Skeletal muscle cell (primary cell): ENCODE measurements around the gene AKR1A1.
"Not testable (repeated sequence)": the region's sequence is repeated elsewhere in the genome, so short reads cannot be mapped to it uniquely, and the experiment has no call there.

Experiments used
- DNase-seq: peaks from one replicate; pipeline ENCODE4 v3.0.0-alpha.2; 2010; ENCODE audit warnings: low read depth
- H3K4me3 ChIP-seq: 2 replicates; pipeline ENCODE4 v1.5.1; 2011; ENCODE audit warnings: low read depth, mild to moderate bottlenecking, control low read depth, low read length, moderate library complexity

AKR1A1 gene

DNA sequence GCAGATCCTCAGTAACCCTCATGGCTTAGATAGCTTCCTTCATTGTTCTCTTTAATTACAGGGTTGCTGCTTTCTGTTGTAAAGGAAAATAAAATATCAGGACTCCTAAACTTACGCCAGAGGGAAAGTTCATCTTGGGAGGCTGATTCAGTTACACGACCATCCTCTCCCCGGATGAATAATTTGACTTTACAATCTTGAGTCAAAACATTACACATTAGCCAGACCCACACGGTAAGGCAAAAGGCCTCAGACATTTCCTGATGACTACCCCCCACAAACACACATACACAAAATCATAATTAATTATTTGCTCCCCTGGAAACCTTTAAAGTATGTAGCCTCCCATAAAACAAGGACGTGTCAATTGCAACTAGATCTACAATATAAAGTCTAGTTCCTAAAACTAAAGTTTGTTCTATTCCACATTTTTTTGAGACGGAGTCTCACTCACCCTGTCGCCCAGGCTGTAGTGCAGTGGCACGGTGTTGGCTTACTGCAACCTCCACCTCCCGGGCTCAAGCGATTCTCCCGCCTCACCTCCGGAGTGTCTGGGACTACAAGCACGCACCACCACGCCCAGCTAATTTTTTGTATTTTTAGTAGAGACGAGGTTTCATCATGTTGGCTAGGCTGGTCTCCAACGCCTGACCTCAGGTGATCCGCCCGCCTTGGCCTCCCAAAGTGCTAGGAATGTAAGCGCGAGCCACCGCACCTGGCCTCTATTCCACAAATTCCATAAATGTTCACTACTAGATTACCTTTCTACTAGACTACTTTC, 28.1 kb upstream of the AKR1A1 start:
- DNase-seq = no peak
- H3K4me3 ChIP-seq = peak overlapping the region; percentile 97

DNA sequence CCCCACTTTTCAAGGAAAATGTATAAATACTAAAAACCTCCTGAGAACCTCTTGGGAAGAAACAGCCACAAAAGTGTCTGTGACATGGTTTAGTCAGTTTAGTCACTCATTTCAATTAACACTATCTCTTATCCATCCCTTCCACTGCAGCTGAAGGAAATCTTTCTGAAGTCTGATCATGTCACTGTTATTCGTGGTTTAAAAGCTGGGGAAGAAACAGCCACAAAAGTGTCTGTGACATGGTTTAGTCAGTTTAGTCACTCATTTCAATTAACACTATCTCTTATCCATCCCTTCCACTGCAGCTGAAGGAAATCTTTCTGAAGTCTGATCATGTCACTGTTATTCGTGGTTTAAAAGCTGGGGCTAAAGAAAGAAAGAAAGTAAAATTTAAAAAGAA, 27.1 kb upstream of the AKR1A1 start:
- H3K4me3 ChIP-seq, DNase-seq: not testable (repeated sequence)

DNA sequence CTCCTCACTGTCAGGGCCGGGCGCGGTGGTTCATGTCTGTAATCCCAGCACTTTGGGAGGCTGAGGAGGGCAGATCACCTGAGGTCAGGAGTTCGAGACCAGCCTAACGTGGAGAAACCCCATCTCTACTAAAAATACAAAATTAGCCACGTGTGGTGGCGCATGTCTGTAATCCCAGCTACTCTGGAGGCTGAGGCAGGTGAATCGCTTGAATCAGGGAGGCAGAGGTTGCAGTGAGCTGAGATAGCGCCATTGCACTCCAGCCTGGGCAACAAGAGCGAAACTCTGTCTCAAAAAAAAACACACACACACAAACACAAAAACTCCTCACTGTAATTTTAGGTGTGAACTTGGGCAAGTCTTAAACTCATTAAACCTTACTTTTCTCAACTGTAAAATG, 26.7 kb upstream of the AKR1A1 start:
- H3K4me3 ChIP-seq, DNase-seq: not testable (repeated sequence)

- DNase-seq = no peak
- no peak overlapping the region for H3K4me3 ChIP-seq
Observed at GRCh38 chr1:45526135-45526644, 24.4 kb upstream of the AKR1A1 start.

- no peak overlapping the region for H3K4me3 ChIP-seq
- DNase-seq = no peak
Observed at GRCh38 chr1:45530632-45531135, 19.9 kb upstream of the AKR1A1 start.

DNA sequence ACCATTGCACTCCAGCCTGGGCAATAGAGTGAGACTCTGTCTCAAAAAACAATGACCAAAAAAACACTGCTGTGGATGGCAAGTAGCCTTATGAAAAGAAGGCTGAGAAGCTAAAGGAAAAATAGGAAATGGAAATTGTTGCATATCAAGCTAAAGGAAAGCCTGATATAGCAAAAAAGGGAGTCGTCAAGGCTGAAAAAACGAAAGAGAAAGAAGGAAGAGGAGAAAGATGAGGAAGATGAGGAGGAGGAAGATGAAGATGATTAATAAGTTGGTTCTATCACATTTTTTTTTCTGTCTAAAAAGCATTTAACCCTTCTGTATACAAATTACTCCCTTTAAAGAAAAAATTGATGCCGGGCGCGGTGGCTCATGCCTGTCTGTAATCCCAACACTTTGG, 18.8 kb upstream of the AKR1A1 start:
- H3K4me3 ChIP-seq = no peak overlapping the region
- DNase-seq = no peak

DNA sequence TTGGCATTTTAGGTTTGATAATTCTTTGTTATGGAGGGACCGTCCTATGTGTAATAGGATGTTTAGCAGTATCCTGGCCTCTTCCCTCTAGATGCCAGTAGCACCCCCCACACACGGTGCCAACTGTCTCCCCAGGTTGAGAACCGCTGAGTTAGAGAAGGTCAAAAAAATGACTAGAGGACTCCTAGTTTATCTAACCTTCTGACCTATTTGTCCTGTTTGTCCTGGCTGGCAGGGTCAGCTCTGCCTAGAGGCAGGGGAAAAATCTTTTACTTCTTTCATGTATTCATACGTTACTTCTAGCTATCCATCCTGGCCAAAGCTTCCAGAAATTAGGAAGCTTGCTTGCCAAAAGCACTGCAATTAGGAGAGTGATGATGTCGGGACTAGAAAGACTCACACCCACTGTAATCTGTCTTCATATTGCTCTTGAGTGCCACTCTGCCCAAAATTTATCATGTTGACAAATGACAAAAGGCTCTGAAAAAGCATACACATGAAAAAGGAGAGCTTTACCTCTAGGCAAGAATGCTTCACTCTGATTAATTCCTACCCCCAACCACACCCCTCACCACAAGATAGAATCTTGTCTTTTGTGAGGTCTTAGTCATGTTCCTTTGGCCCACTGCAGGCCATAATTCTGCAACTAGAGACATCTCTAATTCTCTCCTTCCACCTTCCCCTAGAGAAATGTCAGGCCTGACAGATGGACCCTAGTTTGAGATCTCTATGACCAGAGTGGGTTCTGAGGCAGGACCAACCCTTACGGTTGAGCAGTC, 14.4 kb upstream of the AKR1A1 start:
- no peak overlapping the region for H3K4me3 ChIP-seq
- no peak for DNase-seq

GRCh38 chr1:45536886-45537285, 13.7 kb upstream of the AKR1A1 start:
- no peak for DNase-seq
- no peak overlapping the region for H3K4me3 ChIP-seq

DNA sequence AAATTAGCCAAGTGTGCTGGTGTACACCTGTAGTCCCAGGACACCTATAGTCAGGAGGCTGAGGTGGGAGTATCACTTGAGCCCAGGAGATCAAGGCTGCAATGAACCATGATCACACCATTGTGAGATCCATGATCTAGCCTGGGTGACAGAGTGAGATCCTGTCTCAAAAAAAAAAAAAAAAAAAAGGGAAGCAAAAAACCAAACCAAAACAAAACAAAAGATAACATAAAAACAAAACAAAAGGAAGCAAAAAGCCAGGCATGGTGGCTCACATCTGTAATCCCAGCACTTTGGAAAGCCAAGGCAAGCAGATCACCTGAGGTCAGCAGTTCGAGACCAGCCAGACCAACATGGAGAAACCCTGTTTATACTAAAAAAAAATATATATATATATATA, 9.4 kb upstream of the AKR1A1 start:
- no peak for DNase-seq
- no peak overlapping the region for H3K4me3 ChIP-seq

DNA sequence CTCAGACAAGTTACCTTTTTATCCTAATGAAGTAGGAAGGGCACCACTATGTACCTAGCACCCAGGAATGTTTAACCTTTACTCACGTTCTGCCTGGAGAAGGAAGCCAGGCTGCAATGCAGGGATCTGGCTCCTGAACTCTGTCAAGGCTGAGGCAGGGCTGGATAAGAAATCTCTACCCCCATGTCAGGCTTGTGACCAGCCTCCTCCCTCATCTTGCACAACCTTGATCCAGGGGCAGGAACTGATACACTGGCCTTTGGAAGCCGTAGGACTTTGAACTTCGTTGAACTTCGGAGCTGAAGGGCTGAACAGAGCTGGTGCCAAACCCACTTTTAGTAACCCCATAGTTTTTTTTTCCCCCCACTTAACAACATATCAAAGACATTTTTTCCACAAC, 8.0 kb upstream of the AKR1A1 start:
- no peak overlapping the region for H3K4me3 ChIP-seq
- DNase-seq = no peak

DNA sequence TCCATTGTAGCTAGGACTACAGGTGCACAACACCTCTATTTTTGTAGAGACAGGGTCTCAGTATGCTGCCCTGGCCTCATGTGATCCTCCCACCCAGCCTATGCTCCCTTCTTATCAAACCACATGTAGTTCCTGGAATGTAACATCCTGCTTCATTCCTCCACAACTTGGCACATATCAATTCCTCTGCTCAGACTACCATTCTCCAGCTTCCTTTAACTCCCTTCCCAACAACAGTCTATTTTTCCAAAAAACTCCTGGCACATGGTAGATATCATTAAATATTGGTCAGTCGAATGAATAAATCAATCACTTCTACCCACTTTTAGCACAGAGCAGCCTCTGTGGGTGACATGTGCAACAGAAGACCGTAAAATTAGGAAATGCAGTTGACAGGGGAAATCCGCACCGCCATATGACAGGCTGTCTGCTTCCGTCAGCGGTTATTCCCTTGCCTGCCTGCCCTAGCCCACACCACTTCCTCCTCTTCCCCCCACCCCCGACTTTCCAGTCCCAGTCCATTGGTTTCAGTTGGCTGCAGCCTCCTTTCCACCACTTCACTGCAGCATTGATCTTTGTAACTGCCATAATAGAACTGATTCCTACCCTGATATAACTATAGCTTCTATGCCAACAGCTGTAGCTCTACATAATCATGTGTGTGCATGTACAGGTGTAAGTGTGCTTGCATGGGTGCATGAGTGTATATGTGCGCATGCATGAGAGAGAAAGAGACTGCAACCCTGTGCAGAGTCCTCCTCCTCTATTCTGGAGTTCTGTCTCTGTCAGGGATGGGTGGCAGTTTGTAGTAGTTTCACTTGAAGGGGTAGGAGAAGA, 6.8 kb upstream of the AKR1A1 start:
- no peak for DNase-seq
- H3K4me3 ChIP-seq = no peak overlapping the region

DNA sequence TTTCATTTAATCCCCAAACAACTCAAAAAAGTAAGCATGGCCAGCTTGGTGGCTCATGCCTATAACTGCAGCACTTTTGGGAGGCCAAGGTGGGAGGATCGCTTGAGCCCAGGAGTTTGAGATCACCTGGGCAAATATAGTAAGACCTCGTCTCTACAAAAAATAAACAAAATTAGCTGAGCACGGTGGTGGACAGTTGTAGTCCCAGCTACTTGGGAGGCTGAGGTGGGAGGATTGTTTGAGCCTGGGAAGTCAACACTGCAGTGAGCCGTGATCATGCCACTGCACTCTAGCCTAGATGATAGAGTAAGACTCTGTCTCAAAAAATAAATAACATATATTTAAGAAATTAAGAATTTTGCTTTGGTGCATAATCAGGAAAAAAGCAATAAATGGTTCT, 6.1 kb upstream of the AKR1A1 start:
- no peak overlapping the region for H3K4me3 ChIP-seq
- DNase-seq = no peak

DNA sequence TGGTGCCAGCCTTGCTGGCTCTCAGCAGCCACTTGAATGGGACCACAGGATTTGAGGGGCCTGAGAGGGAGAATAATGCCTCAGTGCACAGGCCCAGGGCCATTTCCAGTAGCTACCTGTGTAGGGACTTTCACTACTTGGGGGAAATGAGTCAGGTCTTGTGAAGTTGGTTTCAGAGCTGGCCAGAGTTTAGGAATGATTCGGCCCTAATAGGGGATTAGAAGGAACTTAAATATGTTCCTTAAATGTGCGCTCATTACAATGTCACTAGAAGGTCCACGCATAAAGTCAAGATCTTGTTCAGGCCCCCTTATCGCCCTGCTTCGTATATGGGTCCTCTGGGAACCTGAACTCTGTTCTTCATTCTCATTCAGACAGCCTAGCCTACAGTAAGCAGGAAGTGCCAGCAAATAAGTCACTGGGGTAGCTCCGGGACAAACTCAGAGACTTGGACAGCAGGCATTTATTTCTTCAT, 5.6 kb upstream of the AKR1A1 start:
- DNase-seq = no peak
- H3K4me3 ChIP-seq = no peak overlapping the region

DNA sequence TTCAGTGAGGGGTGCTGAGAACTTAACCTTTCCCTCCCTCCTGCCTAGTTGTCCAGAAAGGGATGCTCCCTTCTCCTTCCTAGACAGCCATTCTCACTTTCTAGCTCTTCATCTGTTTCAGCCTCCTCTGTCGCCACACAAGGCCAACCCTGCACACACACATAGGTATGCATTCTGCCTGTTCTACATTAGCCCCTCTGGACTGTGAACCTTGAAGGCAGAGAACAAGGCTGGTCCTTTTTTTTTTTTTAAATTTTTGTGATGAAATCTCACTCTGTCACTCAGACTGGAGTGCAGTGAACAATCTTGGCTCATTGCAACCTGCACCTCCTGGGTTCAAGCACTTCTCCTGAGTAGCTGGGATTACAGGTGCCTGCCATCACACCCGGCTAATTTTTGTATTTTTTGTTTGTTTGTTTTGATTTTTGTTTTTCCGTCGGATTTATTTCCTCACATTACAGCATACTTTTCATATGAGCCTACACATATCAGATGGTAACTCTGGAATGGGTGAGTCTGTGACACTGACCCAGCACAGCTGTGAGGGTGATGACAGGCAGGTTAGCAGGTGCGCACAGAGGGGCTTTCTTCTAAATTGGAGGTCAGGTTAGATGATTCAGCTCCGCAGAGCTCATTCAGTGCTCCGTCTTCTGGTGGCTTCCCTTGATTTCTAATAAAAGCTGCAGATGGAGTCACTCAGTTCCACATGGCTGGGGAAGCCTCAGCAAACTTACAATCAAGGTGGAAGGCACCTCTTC, 4.9 kb upstream of the AKR1A1 start:
- DNase-seq = no peak
- no peak overlapping the region for H3K4me3 ChIP-seq

- peak overlapping the region; percentile 74 for H3K4me3 ChIP-seq
- no peak for DNase-seq
Observed at GRCh38 chr1:45551684-45552083, 1.1 kb downstream of the AKR1A1 start.

- DNase-seq = no peak
- H3K4me3 ChIP-seq = no peak overlapping the region
Observed at GRCh38 chr1:45552331-45552730, 1.7 kb downstream of the AKR1A1 start.

GRCh38 chr1:45554198-45554597, 3.6 kb downstream of the AKR1A1 start:
- no peak overlapping the region for H3K4me3 ChIP-seq
- no peak for DNase-seq

DNA sequence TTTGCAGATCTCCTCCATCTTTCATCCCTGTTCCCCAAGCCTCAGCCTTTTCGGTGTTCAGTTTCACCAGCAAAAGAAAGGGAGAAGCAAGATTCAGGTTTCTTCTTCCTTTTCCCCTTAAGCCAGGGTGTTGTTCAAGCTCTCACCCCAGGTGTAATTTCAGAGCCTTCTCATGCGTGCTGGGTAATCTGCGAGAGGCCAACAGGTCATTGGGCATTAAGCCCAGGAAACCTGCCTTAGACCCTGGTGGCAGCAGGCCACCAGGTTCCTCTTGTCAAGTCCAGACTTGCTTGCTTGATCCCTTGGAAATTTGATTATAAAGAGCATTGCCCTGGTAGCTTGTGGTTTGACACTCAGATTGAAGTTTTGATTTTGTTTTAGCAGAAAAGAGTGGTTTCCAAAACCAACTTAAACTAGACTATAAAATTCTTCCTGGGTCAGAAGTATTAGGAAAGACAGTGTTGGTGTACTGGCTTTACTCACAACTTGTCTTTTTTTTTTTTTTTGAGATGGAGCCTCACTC, 6.9 kb downstream of the AKR1A1 start:
- H3K4me3 ChIP-seq = no peak overlapping the region
- no peak for DNase-seq

DNA sequence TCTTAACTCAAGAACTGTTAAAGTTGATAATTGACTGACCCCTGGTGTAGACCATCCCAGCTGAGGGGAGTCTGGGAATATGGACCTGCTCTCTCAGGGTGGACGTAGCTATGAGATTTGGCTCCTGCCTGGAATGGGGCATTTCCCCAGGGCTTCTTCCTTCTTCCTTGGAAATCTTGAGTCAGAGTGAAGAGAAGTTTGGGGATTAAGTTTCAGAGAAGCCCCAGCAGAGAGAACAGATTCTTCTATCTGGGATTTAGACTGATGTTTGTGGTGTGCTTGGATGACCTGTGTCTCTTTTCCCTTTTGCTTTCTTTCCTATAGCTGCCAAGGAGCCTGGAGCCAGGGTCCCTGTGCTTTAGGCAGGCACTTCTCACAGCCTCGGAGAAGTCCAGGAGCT, 13.2 kb downstream of the AKR1A1 start:
- no peak overlapping the region for H3K4me3 ChIP-seq
- DNase-seq = no peak
